ENCODE measurements around the gene FOXP4.

The FOXP4 gene

DNA sequence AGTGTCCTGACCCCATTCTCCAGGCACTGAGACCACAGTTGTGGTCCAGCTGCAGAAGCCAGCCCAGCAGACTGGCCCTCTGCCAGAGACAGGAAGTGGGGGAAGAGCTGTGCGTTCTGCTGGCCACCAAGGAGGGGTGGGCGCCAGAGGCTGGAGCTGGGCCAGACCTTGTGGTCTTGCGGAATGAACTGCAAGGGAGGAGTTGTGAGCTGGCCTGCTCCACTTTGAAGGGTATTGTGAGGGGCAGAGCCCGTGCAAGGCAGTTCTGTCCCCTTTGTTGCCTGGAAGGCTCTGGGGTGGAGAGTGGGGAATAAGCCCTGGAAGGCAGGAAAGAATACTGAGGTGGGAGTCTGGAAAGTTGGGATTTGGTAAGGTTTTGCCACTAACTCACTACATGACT, 88.5 kb downstream of the FOXP4 start:
- ATAC-seq = no peak

DNA sequence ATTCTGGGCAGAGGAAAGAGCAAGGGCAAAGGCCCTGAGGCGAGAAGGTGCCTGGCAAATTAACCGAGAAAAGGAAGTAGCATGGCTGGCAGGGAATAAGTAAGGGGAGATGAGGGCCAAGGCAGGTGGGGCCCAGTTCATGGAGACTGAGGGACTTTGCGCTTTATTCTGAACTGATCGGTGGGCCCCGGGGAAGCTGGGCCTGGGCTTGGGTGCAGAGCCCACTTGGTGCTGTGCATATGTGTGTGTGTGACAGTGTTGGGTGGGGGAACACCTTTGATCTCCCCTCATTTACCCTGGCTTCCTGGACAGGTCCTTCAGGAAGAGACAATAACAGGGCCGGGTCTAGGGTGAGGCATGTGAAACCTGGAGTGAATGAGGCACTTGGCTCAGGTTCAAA, 89.2 kb downstream of the FOXP4 start:
- ATAC-seq = no peak

DNA sequence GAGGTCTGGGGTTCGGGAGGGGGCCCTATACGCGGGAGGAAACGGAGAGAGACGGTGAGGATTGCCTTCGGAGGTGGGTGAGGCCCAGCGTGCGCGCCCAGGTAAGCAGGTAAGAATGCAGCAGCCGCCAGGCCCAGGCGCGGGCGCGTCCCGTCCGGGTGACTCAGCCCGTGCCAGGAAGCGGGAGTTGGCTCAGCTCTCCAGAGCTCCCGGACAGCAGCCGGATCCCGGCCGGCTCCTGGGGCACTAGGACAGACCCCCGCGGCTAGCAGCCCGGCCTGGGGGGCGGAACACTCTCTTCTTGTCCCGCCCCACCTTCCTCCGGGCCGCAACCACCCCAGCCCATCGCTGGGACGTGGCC, 90.6 kb downstream of the FOXP4 start:
- no peak for ATAC-seq

DNA sequence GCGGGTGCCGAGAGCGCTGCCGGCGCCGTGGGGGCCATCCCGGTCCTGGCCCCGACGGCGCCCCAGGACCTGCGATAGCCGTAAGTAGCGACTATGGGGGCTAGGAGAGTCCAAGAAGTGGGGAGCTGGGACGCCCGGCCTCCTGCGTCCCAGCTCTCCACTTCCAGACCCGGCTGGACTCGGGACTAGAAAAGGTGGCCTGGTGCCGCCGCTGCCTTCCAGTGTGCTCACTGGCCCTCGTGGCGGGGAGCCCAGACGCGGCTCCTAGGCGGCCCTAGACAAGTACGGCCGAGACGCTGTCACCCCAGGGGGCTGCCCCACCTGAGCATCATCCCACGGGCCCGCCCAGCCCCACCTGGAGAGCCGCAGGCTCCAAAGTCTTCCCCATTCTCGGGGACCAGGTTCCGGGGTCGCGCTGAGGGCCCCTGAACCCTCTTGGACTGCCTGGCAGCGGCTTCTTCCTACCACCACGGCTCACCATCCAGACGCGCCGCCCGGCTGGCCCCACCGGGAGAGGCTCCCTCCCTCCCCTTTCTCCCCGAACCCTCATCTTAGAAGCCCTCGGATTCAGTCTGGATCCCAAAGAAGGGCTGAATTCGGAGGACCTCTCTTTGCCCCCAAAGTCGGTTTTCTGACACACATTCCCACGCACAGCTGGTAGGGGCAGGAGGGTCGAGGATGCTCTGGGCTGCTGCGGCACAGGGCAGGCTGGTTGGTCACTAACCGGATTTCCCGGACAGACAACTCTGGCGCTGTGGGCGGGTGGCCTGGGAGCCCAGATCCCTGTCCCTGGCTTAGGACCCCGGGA, 91.2 kb downstream of the FOXP4 start:
- no peak for ATAC-seq

DNA sequence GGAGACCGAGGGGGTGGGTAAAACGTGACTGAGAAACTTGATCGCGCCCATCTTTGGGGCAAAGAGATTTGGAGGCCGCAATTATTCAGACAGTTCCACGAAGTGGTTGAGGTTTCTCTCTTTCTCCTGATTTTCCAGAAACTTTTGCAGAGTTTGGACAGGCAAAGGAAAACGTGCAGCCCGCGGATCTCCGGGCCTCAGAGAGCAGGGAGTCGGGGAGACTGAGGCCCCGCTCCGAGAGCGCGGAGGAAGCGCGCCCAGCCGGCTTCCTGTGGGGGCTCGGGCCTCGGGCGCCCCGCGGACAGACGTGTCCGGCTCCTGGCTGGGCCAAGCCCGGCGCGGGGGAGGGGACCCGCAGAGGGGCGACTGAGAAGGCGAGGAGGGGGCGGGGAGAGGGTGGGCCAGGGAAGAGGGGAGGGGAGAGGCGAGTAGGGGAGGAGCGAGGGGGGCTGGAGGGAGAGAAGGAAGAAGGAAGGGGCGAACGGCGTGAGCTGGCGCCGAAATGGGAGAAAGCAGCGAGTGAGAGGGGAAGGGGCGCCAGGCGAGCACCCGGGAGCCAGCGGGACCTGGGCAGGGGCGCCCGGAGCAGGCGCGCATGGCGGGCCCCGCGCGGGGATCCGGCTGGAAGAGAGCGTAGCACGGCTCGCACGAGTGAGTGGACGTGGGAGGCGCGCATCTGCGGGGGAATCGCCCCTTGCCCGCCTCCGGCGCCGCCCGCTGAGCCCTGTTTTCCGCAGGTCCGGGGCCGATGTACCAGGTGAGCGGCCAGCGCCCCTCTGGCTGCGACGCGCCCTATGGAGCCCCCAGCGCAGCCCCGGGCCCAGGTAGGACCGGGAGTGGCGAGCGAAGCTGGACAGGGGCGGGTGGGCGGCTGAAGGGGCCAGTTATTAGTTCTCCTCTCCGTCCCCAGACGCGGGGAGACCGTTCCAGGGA, 92.1 kb downstream of the FOXP4 start, which contains the start of gene MDFI:
MDFI (plus strand) TSS at position 467 of the 933 bp plus-strand sequence; CDS start at position 749, 282 bp downstream.
- ATAC-seq = no peak

DNA sequence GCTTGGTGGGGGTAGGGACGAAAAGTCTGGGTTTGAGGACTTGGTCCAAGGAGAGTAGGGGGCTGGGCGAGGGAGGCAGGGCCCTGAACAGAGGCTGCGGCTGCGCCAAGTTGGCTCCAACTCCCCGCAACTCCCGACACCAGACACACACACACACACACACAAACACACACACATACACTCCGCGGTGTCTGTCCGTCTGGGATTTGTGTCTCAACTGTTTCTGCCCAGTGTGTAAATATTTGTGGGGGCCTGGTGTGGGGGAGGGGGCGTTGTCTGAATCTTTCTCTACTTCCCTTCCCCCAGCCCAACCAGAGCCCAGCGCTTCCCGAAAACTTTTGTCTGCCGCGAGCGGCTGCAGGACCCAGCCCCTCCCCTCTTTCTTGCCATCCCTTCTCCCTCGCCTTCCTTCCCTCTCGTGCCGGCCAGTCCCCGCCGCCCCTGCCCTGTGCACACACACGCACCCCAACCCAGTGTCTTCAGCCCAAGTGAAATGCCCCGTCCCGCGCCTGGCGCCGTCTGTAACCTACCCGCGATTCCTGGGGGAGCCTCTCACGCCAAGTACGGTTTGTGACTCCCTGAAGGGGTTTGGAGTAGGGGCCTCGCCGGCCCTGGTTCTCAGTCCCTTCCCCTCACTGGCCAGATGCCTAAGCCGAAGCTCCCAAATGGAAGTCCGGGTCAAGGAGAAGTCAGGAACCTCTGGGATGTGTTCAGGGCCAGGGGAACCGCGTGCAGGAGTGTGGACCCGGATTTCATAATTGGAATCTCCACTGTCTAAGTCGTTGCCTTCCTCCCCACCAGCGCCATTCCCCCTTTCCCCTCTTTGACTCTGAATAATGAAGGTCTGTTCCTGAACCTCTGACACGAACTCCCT, 93.0 kb downstream of the FOXP4 start:
- no peak for ATAC-seq

DNA sequence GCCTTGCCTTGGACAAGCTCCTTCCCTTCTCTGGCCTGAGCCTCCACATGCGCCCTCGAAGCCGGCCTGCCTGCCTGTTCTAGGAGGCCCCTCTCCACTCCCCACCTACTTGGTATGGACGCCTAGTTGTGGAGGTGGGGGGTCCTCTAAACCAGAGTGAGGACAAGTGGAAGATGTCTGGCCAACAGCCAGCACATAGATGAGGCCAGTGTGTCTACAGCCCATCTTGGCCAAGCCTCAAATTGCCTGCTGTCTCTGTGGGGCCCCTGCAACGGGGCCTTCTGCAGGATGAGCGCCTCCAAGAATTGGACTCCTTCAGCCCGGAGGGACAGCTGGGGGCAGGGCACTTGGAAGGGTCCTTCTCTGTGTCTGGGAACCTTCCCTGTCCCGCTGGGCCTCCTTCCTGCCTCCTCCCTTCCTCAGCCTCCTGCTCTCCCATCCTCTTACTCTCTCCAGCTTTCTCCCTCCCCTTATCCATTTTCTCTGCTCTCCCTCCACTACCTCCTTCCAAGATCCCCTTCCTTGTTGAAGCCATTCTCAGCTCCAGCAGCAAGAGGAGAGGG, 93.7 kb downstream of the FOXP4 start:
- no peak for ATAC-seq

DNA sequence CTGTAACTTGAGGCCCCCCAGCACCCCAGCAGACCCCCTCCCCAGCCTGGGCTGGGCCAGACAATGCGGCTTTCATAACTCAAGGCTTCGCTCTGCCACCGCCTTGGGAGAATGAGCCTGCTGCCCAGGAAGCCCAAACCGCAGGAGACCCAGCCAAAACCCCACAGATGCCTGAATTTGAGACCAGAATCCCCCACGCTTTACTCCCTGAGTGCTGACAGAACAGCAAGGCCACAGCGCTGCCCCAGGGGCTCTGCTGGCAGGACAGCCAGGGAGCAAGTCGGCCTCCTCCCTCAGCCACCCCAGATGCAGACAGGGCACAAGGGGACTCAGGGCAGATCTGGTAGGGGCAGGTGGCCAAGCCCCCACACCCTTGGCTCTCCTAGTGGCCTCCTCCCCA, 94.2 kb downstream of the FOXP4 start:
- no peak for ATAC-seq

DNA sequence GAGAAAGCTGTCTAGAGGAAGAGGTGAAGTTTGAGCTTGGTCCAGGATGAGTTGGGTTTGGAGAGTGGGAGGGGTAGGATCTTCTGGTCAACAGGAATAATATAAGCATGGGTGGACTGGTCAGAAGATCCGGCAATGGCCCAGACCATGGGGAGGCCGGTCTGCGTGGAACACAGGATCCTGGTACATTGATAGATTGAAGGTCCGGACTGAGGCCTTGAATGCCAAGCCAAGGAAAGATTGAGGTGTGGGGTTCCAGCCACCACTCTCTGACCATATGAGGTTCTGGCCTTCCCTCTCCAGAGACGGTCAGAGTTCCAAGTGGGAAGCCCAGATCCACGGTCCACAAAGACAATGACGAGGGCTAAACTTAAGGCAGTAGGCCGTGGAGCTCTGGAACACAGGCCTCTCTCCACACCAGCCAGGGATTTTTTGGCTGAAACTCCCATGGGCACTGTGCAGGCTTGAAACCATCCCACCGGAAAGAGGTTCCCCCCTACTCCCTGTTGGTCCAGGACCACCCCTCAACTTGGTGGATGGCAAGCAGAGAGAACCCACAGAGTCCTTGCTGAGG, 95.3 kb downstream of the FOXP4 start:
- no peak for ATAC-seq

DNA sequence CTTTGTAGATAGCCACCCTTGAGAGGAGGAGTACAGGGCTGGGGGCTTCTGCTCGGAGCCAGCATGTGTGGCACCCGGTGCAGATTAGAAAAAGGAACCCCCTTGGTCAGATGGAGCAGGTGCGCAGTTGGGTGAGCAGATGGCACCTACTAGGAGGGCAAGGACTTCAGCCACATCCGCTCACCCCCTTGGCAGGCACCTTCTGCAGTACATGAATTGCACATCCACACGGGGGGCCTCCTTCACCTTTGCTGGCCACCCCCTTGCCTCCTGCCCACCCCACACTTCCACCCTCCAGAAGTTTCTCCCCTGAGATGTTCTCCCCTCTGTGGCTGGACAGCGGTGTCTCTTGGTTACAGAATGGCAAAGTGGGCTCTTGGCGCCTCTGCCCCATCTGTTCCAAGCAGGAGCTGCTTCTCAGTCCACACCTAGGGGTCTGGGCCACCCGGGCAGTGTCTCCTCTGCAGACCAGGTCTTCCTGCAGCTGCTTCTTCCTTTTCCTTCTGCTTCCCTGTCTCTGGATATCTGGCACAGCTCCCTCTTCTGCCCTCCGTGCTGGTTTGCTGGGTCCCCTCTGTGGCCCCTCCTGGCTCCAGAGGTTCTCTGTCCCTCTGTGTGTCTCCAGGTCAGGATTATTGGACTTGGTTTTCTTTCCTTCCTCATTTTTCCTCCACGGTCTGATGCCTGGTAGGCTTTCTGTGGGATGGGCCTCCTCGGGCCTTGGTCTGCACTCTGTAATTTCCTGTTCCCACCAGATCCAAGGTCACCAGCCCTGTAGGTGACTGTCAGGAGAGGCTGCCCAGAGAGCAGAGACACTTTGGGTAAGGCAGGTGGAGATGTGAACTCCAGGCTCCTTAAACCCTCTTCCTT, 96.1 kb downstream of the FOXP4 start:
- no peak for ATAC-seq

DNA sequence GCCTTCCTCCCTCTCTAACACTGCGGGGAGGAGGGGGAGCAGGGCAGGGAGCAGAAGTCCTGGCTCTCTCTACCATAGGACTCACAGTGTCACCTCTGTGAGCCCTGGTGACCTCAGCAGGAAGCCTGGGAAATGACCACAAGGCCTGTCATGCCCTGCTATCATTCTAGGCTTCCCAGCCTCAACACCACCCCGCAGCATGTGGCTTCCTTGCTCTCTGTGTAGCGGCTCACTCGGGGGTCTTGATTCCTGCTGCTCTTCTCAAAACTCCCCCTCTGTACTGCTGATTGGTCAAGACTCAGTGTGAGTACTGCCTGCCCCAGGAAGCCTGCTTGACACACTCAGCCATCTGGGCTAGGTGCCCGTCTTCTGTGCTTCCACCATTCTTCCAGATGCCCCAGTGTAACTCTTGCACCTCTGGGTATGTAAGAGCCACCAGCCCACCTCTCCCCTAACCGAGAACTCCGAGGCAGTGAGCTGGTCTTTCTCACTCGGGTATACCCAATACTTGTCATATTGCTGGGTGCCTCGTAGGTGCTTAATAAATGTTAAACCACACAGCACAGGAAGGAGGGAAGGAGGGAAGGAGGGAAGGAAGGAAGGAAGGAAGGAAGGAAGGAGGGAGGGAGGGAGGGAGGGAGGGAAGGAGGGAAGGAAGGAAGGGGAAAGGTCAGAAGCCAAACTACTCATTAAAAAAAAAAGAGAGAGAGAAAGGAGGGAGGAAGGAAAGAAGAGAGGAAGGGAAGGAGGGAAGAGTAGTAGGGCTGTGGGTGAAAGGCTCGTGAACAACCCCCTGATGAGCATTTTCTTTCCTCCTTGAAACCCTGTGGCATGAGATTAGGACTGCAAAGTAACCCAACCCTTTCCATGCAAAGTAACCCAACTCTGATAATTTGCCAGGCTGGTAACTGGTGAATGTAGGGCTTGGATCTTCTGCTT, 97.0 kb downstream of the FOXP4 start:
- ATAC-seq = no peak

DNA sequence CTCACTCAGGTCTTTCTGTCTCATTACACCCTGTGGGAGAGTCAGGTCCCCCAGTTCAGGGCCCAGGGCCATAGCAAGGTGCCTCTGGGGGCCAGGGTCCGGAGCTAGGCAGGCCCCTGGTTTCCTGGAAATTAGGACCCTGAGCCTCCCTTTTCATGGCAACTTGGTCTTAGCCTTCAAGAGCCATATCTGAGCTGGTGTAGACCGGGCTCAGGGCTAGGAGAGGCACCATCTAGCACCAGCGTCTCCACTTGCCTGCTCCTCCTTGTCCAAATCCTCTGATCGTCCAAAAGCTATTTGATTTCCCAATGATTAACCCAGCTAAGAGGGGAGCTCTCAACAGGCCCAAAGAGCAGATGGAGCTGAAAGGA, 97.7 kb downstream of the FOXP4 start:
- no peak for ATAC-seq

DNA sequence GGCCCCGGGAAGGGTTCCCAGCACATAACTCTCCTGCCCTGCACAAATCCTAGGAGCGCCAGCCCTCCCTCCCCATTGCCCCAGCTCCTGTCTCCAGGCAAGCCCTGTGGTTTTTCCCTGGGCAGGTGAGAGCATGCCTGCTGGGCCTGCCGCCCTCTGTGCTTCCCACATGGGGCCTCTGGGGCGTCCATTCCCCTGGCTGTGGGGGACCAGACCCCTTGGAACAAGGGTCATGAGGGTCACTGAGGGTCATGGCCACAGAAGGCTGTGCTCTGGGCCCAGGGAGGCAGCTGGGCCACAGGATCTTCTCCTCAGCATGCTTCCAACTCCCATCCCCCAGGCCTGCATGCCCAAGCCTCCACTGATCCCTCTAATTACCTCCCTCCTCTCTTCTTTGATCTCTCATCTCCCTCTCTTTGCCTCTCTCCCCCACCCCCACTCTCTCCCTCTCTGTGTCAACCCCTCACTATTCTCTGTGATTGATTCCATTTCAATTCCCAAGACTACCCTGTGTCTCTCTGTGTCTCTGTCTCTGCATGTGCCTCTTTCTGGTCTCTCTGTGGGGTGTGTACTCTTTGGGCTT, 98.2 kb downstream of the FOXP4 start:
- no peak for ATAC-seq

DNA sequence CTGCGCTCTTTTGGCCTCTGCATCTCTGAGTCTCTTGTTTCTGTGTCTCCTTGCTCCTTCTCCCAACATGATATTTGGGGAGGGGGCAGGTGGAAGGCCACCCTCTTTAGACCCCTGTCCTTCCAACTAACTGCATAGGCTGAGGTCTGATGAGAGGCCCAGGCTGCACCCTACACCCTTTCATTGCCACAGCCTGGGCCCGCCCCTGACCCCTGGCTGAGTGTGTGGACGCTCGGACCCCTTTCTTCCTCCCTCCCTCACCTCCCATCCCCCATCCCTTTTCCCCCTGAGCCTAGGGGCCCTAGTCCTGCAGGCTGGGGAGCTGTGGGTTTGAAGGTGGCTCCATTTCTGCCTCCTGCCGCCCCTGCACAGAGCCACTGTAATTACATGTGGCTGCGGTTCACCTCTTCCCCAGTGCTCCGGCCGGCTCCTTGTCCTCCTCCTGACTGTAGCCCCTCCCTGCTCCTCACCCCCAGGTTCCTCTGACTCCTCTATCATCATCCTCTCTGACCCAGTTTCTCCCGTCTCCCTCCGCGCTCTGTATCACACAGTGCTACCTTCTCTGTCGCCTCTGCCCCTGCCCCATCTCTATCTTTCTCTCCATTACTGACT, 98.9 kb downstream of the FOXP4 start:
- no peak for ATAC-seq

DNA sequence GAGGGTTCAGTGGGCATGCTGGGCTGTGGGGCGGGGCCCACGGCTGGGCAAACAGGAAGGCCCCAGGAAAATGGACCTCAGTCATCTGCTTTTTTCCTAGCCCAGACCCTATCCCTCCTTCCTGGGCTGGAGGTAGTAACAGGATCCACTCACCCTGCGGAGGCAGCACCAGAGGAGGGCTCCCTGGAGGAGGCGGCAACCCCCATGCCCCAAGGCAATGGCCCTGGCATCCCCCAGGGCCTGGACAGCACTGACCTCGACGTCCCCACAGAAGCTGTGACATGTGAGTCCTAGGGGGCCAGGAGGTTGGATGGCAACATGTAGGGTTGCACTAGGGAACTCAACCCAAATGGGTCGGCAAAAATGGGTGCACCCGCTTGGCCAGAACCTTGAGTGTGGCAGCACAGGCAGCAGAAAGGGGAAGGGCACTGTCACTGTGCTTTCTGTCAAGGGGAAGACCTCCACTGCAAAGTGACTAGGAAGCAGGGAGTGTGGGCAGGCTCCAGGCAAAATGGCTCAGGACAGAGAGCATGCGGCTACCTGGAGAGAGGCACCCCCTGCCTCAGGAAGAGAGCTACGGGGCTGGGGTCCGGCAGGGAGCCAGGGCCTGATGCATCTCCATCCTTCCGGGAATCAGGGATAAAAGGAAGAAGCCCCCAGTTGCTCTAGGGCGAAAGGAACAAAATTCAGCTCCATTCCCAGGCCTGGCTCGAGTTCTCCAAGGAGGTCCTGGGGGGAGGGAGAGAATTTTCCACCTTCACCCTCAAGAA, 100.0 kb downstream of the FOXP4 start:
- no peak for ATAC-seq

DNA sequence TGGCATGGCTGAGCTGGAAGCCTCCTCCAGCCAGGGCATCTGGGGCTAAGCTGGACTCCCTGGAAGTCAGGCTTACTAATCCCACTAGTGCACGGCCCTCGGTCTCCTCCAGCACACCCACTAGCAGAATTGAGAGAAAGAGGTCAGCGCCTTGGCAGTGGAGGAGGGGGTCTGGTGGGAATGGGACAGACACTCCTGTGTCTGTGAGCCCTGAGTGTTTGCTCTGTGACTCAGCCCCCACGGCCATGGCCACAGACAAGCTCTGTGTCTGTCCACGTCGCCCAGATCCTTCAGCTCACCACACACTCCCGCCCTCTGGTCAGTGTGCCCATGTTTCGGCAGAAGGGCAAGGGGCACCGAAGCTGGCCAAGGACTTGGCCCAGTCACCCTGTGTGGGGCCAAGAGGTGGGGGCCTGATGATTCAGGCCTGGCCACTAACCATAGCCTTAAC, 100.9 kb downstream of the FOXP4 start:
- no peak for ATAC-seq

DNA sequence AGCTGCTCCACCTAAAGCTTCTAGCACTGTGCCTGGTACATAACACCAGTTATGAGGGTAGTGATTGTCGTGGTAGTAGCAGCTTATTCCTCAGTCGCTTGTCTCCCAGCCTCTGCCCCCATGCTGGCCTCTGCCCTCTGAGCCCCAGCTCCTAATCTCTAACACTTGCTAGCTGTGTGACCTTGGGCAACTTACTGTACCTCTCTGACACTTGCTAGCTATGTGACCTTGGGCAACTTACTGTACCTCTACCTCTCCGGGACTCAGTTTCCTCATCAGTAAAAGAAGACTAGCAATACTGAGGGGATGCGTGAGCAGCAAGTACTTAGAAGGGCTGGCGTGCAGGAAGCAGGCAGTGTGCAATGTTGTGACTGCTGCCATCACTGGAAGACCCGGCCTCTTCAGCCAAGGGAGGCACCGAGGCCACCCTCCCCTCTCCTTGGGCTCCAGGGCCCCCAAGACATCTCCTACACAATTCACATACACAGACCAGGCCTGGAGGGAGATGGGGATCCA, 101.9 kb downstream of the FOXP4 start:
- no peak for ATAC-seq

DNA sequence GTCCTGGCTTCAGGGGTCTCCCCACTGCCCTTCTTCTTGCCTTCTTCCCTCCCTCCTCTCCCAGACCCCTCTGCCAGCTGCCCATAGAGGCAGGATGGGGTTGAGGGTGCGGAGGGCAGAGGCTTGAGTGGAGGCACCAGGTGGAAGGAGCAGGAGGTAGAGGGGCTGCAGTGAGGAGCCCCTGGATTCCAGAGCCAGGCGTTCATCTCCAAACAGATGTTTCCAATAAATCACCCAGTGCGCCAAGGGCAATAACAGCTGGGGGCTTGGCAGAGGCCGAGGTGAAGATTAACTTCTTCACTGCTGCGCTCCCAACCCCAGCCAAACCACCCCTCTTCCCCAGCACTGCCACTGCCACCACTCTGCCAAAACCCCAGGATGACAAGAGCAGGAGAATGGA, 102.7 kb downstream of the FOXP4 start:
- no peak for ATAC-seq

Measured in activated CD4-positive, CD25-positive, alpha-beta regulatory T cell treated with anti-CD3 and anti-CD28 coated beads, Interleukin-2, amount 50 U/mL, for 24 hours (primary cell).